ENCODE measurements around the gene MRPL4.

Gene MRPL4

DNA sequence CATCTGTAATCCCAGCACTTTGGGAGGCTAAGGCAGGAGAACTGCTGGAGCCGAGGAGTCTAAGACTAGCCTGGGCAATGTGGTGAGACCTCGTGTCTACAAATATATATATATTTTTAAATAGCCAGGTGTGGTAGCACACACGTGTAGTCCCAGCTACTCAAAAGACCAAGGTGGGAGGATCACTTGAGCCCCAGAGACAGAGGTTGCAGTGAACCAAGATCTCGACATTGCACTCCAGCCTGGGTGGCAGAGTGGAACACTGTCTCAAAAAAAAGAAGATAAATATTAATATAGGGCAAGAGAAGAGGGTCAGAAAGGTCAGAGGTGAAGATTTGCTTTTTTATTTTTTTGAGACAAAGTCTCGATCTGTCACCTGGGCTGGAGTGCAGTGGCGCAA lies 5.5 kb upstream of the MRPL4 start:
- Histone ChIP-seq H4K8ac (ENCODE audit: low read depth, low read length) (no peak overlapping the region), H3K23ac (ENCODE audit: low read length) (no peak overlapping the region), H2BK15ac (replicated peaks; ENCODE audit: low read depth) (no peak overlapping the region), H3K9ac (ENCODE audit: low read length) (no peak overlapping the region), H3K4me2 (ENCODE audit: low read length) (no peak overlapping the region), H3K56ac (ENCODE audit: low read length) (no peak overlapping the region), H2BK5ac (ENCODE audit: low read length) (no peak overlapping the region), H3K79me2 (ENCODE audit: control insufficient read depth, insufficient read depth, low read length) (no peaks in the 10 kb centered on the region), H3K4me1 (ENCODE audit: control insufficient read depth, low read depth, low read length) (no peaks in the 10 kb centered on the region), H3K4me3 (ENCODE audit: low read length) (no peak overlapping the region), H3K79me1 (ENCODE audit: low read length) (no peaks in the 10 kb centered on the region), H2AK5ac (ENCODE audit: low read length) (no peak overlapping the region), H3K27ac (ENCODE audit: low read depth, low read length) (no peak overlapping the region), H3K4ac (ENCODE audit: low read depth, low read length) (no peak overlapping the region), H3K27me3 (ENCODE audit: insufficient read depth, low read length, poor library complexity) (no peaks in the 10 kb centered on the region), H3K18ac (ENCODE audit: low read length) (no peak overlapping the region), H2BK120ac (ENCODE audit: low read depth, low read length) (no peak overlapping the region), H3K36me3 (ENCODE audit: control insufficient read depth, insufficient read depth, low read length) (no peaks in the 10 kb centered on the region), H4K5ac (ENCODE audit: low read length) (no peak overlapping the region)
- DNase-seq = no peak
- no CpG with 5 or more reads among the region's 6 CpGs for WGBS (ENCODE audit: extremely low coverage, insufficient coverage, low lambda C conversion rate)

DNA sequence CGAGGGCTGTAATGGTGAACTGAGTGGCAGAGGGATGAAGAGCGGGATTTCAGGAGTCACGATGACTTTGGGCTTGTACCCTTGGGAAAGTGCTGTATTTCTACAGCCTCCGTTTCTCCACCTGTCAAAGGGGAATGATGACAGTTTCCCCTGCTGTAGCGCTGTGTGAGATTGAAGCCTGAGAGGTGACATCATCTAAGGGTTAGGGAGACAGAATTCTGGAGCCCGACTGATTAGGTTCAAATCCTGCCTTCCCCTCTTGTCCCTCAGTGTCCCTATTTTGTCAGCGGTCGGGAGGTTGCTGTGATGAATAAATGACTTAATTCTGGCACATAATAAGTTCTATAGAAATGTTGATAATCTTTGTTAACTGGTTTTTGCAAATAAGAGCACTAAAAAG lies 693 bp downstream of the MRPL4 start:
- no peak overlapping the region for H4K8ac ChIP-seq (ENCODE audit: low read depth, low read length)

DNA sequence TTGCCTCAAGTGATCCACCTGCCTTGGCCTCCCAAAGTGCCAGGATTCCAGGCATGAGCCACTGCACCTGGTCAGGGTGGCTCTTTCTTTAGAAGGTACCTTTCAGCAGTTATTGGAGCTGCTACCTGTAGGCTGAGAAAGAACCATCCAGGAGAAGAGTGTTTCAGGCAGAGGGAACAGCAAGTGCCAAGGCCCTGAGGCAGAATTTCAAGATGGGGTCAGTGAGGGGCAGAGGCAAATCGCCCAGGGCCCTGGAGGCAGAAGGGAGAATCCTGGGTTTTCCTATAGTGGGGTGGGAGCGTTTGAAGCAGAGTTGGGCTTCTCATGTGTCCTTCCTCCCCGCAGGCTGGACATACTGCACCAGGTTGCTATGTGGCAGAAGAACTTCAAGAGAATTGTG lies 2.2 kb downstream of the MRPL4 start:
- Histone ChIP-seq H3K27me3 (ENCODE audit: insufficient read depth, low read length, poor library complexity) (no peaks in the 10 kb centered on the region), H3K4me2 (ENCODE audit: low read length) (no peak overlapping the region), H3K23ac (ENCODE audit: low read length) (no peak overlapping the region), H3K4ac (ENCODE audit: low read depth, low read length) (no peak overlapping the region), H2AK5ac (ENCODE audit: low read length) (no peak overlapping the region), H4K8ac (ENCODE audit: low read depth, low read length) (no peak overlapping the region), H3K9ac (ENCODE audit: low read length) (no peak overlapping the region), H3K79me1 (ENCODE audit: low read length) (peaks cover 4% of the 10 kb centered on the region), H4K5ac (ENCODE audit: low read length) (no peak overlapping the region), H3K56ac (ENCODE audit: low read length) (no peak overlapping the region), H2BK5ac (ENCODE audit: low read length) (no peak overlapping the region), H3K18ac (ENCODE audit: low read length) (no peak overlapping the region), H3K27ac (ENCODE audit: low read depth, low read length) (no peak overlapping the region), H3K79me2 (ENCODE audit: control insufficient read depth, insufficient read depth, low read length) (peaks cover 4% of the 10 kb centered on the region), H3K4me3 (ENCODE audit: low read length) (no peak overlapping the region), H3K4me1 (ENCODE audit: control insufficient read depth, low read depth, low read length) (no peaks in the 10 kb centered on the region), H2BK120ac (ENCODE audit: low read depth, low read length) (no peak overlapping the region), H3K36me3 (ENCODE audit: control insufficient read depth, insufficient read depth, low read length) (peaks cover 5% of the 10 kb centered on the region), H2BK15ac (replicated peaks; ENCODE audit: low read depth) (no peak overlapping the region)
- WGBS (ENCODE audit: extremely low coverage, insufficient coverage, low lambda C conversion rate) = no CpG with 5 or more reads among the region's 3 CpGs
- no peak for DNase-seq

More for the DNA sequence above, 693 bp downstream of the MRPL4 start:
- H3K4me3 ChIP-seq (ENCODE audit: low read length) = peak overlapping the region; percentile 56
- no peak overlapping the region for H2BK5ac ChIP-seq (ENCODE audit: low read length)
- H3K4ac ChIP-seq (ENCODE audit: low read depth, low read length) = peak overlapping the region; percentile 17
- peaks cover 4% of the 10 kb centered on the region for H3K79me1 ChIP-seq (ENCODE audit: low read length)
- peaks cover 5% of the 10 kb centered on the region for H3K36me3 ChIP-seq (ENCODE audit: control insufficient read depth, insufficient read depth, low read length)
- no peaks in the 10 kb centered on the region for H3K27me3 ChIP-seq (ENCODE audit: insufficient read depth, low read length, poor library complexity)
- H3K79me2 ChIP-seq (ENCODE audit: control insufficient read depth, insufficient read depth, low read length) = peaks cover 4% of the 10 kb centered on the region
- peak overlapping the region; percentile 59 for H3K4me2 ChIP-seq (ENCODE audit: low read length)
- peak overlapping the region; percentile 76 for H3K9ac ChIP-seq (ENCODE audit: low read length)
- H3K23ac ChIP-seq (ENCODE audit: low read length) = no peak overlapping the region
- no peak overlapping the region for H2BK15ac ChIP-seq (replicated peaks; ENCODE audit: low read depth)
- peak overlapping the region; percentile 87 for H3K56ac ChIP-seq (ENCODE audit: low read length)
- H3K18ac ChIP-seq (ENCODE audit: low read length) = no peak overlapping the region
- DNase-seq = no peak
- no CpG with 5 or more reads among the region's 8 CpGs for WGBS (ENCODE audit: extremely low coverage, insufficient coverage, low lambda C conversion rate)
- no peak overlapping the region for H2BK120ac ChIP-seq (ENCODE audit: low read depth, low read length)
- no peaks in the 10 kb centered on the region for H3K4me1 ChIP-seq (ENCODE audit: control insufficient read depth, low read depth, low read length)
- H2AK5ac ChIP-seq (ENCODE audit: low read length) = no peak overlapping the region
- no peak overlapping the region for H4K5ac ChIP-seq (ENCODE audit: low read length)
- no peak overlapping the region for H3K27ac ChIP-seq (ENCODE audit: low read depth, low read length)

DNA sequence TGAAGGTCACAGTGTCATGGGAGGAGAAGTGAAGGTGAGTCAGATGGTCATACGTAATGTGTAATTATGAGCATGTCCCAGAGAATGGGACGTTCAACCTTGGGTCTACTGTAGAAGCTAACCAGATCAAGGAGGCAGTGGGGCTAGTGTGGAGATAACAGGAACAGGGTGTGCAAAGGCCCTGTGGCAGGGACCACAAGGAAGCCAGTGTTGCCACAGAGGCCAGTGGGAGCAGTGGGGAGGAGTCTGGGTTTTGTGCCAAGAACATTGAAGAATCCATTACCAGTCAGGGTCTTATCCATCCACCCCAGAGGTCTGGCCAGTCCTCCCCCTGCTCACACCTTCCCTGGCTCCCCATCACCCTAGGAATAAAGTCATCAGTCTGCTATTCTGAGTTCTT lies 3.3 kb downstream of the MRPL4 start:
- H2BK5ac ChIP-seq (ENCODE audit: low read length) = no peak overlapping the region
- WGBS (ENCODE audit: extremely low coverage, insufficient coverage, low lambda C conversion rate) = no CpG with 5 or more reads among the region's 2 CpGs
- no peak overlapping the region for H2BK15ac ChIP-seq (replicated peaks; ENCODE audit: low read depth)
- H3K27me3 ChIP-seq (ENCODE audit: insufficient read depth, low read length, poor library complexity) = no peaks in the 10 kb centered on the region
- H3K56ac ChIP-seq (ENCODE audit: low read length) = no peak overlapping the region
- H3K36me3 ChIP-seq (ENCODE audit: control insufficient read depth, insufficient read depth, low read length) = peaks cover 5% of the 10 kb centered on the region
- no peak overlapping the region for H3K4me2 ChIP-seq (ENCODE audit: low read length)
- H3K79me1 ChIP-seq (ENCODE audit: low read length) = peaks cover 4% of the 10 kb centered on the region
- no peaks in the 10 kb centered on the region for H3K4me1 ChIP-seq (ENCODE audit: control insufficient read depth, low read depth, low read length)
- no peak overlapping the region for H2AK5ac ChIP-seq (ENCODE audit: low read length)
- no peak overlapping the region for H4K8ac ChIP-seq (ENCODE audit: low read depth, low read length)
- no peak overlapping the region for H3K4ac ChIP-seq (ENCODE audit: low read depth, low read length)
- H3K4me3 ChIP-seq (ENCODE audit: low read length) = no peak overlapping the region
- peaks cover 4% of the 10 kb centered on the region for H3K79me2 ChIP-seq (ENCODE audit: control insufficient read depth, insufficient read depth, low read length)
- no peak overlapping the region for H4K5ac ChIP-seq (ENCODE audit: low read length)
- no peak overlapping the region for H3K18ac ChIP-seq (ENCODE audit: low read length)
- no peak overlapping the region for H3K23ac ChIP-seq (ENCODE audit: low read length)
- H3K9ac ChIP-seq (ENCODE audit: low read length) = no peak overlapping the region
- H3K27ac ChIP-seq (ENCODE audit: low read depth, low read length) = no peak overlapping the region
- H2BK120ac ChIP-seq (ENCODE audit: low read depth, low read length) = no peak overlapping the region
- DNase-seq = no peak

DNA sequence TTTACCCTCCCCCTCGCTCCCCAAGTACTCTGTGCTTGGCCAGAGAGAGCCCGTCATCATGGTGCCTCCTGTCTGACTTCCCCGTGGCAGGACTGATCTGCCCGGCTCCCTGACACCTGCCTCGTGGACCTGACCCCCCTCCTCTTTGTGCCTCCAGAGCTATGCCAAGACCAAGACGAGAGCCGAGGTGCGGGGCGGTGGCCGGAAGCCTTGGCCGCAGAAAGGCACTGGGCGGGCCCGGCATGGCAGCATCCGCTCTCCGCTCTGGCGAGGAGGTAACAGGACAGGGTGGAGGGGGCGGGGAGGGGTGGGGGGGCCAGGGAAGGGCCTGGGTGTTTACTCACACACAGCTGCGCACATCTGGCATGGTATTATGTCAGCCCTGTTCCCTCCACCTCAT lies 4.5 kb downstream of the MRPL4 start:
- Histone ChIP-seq H3K4ac (ENCODE audit: low read depth, low read length) (no peak overlapping the region), H2BK120ac (ENCODE audit: low read depth, low read length) (no peak overlapping the region), H3K4me2 (ENCODE audit: low read length) (no peak overlapping the region), H3K79me1 (ENCODE audit: low read length) (peaks cover 4% of the 10 kb centered on the region), H4K5ac (ENCODE audit: low read length) (no peak overlapping the region), H3K18ac (ENCODE audit: low read length) (no peak overlapping the region), H3K9ac (ENCODE audit: low read length) (no peak overlapping the region), H3K36me3 (ENCODE audit: control insufficient read depth, insufficient read depth, low read length) (peaks cover 5% of the 10 kb centered on the region), H3K27me3 (ENCODE audit: insufficient read depth, low read length, poor library complexity) (no peaks in the 10 kb centered on the region), H2BK15ac (replicated peaks; ENCODE audit: low read depth) (no peak overlapping the region), H2AK5ac (ENCODE audit: low read length) (no peak overlapping the region), H3K79me2 (ENCODE audit: control insufficient read depth, insufficient read depth, low read length) (peaks cover 4% of the 10 kb centered on the region), H3K4me3 (ENCODE audit: low read length) (no peak overlapping the region), H3K23ac (ENCODE audit: low read length) (no peak overlapping the region), H3K27ac (ENCODE audit: low read depth, low read length) (no peak overlapping the region), H3K56ac (ENCODE audit: low read length) (no peak overlapping the region), H3K4me1 (ENCODE audit: control insufficient read depth, low read depth, low read length) (no peaks in the 10 kb centered on the region), H2BK5ac (ENCODE audit: low read length) (no peak overlapping the region), H4K8ac (ENCODE audit: low read depth, low read length) (no peak overlapping the region)
- no peak for DNase-seq
- no CpG with 5 or more reads among the region's 18 CpGs for WGBS (ENCODE audit: extremely low coverage, insufficient coverage, low lambda C conversion rate)

DNA sequence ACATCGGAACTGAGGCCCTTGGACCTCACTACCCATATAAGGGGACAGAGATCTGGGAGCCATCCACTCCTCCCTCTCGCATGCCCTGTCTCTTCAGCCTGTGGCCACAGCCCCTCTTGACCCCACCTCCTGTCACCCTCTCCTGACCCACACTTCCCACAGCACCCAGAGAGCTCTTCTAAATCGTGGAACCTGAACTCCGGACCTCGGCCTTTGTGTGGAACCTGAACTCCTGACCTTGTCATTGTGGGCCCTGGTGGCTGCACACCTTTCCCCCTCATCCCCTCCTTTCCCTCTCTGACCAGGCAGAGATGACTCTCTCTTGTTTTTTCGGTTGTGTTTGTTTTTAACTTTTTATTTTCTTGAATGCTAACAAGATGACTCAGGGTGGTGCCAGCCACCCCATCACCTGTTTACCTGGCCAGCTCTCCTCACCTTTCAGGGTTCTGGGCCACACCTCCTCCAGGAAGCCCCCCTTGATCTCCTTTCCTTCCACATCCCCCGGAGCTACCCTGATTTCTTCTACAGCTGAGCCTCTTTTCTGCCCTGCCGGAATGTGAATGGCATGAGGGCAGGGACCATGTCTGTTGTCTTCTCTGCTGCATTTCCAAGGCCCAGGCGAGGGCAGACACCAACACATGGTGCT lies 5.1 kb downstream of the MRPL4 start:
- Histone ChIP-seq H2AK5ac (ENCODE audit: low read length) (no peak overlapping the region), H3K79me2 (ENCODE audit: control insufficient read depth, insufficient read depth, low read length) (peaks cover 4% of the 10 kb centered on the region), H3K4ac (ENCODE audit: low read depth, low read length) (no peak overlapping the region), H3K36me3 (ENCODE audit: control insufficient read depth, insufficient read depth, low read length) (peaks cover 5% of the 10 kb centered on the region), H3K9ac (ENCODE audit: low read length) (no peak overlapping the region), H4K8ac (ENCODE audit: low read depth, low read length) (no peak overlapping the region), H3K18ac (ENCODE audit: low read length) (no peak overlapping the region), H2BK120ac (ENCODE audit: low read depth, low read length) (no peak overlapping the region), H3K27me3 (ENCODE audit: insufficient read depth, low read length, poor library complexity) (no peaks in the 10 kb centered on the region), H3K4me2 (ENCODE audit: low read length) (no peak overlapping the region), H3K23ac (ENCODE audit: low read length) (no peak overlapping the region), H4K5ac (ENCODE audit: low read length) (no peak overlapping the region), H2BK15ac (replicated peaks; ENCODE audit: low read depth) (no peak overlapping the region), H3K79me1 (ENCODE audit: low read length) (peaks cover 4% of the 10 kb centered on the region), H3K27ac (ENCODE audit: low read depth, low read length) (no peak overlapping the region), H3K56ac (ENCODE audit: low read length) (no peak overlapping the region), H3K4me3 (ENCODE audit: low read length) (no peak overlapping the region), H3K4me1 (ENCODE audit: control insufficient read depth, low read depth, low read length) (no peaks in the 10 kb centered on the region), H2BK5ac (ENCODE audit: low read length) (no peak overlapping the region)
- no peak for DNase-seq
- WGBS (ENCODE audit: extremely low coverage, insufficient coverage, low lambda C conversion rate) = no CpG with 5 or more reads among the region's 9 CpGs
